Kidney epithelial cell (primary cell): Measurements from ENCODE around the gene MAP4K3. TPM values are rescaled to one million over a fixed set of nuclear protein-coding genes. Genes with fewer than 3 reads are reported as not detected.

ENCODE experiments used
- DNase-seq: peaks from one replicate; pipeline ENCODE4 v3.0.0-alpha.2; 2010; ENCODE audit warnings: low read depth
- H3K27me3 ChIP-seq: 2 replicates; pipeline ENCODE4 v1.6.0; 2011; ENCODE audit warnings: low read length; ENCODE audit not compliant: control insufficient read depth, insufficient read depth
- H3K36me3 ChIP-seq: 2 replicates; pipeline ENCODE4 v1.5.1; 2011; ENCODE audit warnings: low read length; ENCODE audit not compliant: control insufficient read depth, insufficient read depth
- H3K4me3 ChIP-seq: 2 replicates; pipeline ENCODE4 v1.5.1; 2011; ENCODE audit warnings: low read depth, mild to moderate bottlenecking, control low read depth, low read length
- total RNA-seq: library from RNA; depleted of rRNA; stranded (reverse); fragments of >200 nt; gene quantifications from 2 replicates; pipeline ENCODE4 v1.2.3, GENCODE V29; 2015
- TF ChIP-seq, protein P1 (sequence below): IDR thresholded peaks from 2 replicates; pipeline ENCODE4 v1.5.1; 2011; ENCODE audit warnings: mild to moderate bottlenecking, moderate library complexity, low read length, control low read depth, inconsistent platforms; ENCODE audit not compliant: insufficient read depth, poor library complexity, severe bottlenecking

The MAP4K3 gene
- total RNA-seq, 1 donor from 2014 or later: 25.7 TPM

GRCh38 chr2:39432701-39433100 is 4.4 kb downstream of the MAP4K3 start:
- DNase-seq: no peak
- TF ChIP-seq, protein P1, sequence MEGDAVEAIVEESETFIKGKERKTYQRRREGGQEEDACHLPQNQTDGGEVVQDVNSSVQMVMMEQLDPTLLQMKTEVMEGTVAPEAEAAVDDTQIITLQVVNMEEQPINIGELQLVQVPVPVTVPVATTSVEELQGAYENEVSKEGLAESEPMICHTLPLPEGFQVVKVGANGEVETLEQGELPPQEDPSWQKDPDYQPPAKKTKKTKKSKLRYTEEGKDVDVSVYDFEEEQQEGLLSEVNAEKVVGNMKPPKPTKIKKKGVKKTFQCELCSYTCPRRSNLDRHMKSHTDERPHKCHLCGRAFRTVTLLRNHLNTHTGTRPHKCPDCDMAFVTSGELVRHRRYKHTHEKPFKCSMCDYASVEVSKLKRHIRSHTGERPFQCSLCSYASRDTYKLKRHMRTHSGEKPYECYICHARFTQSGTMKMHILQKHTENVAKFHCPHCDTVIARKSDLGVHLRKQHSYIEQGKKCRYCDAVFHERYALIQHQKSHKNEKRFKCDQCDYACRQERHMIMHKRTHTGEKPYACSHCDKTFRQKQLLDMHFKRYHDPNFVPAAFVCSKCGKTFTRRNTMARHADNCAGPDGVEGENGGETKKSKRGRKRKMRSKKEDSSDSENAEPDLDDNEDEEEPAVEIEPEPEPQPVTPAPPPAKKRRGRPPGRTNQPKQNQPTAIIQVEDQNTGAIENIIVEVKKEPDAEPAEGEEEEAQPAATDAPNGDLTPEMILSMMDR: no peak
- H3K4me3 ChIP-seq: no peak overlapping the region

GRCh38 chr2:39431592-39432316 is 5.3 kb downstream of the MAP4K3 start:
- DNase-seq: no peak

More at GRCh38 chr2:39432701-39433100, 4.4 kb downstream of the MAP4K3 start:
- H3K36me3 ChIP-seq: no peaks in the 10 kb centered on the region
- no peaks in the 10 kb centered on the region for H3K27me3 ChIP-seq

DNA sequence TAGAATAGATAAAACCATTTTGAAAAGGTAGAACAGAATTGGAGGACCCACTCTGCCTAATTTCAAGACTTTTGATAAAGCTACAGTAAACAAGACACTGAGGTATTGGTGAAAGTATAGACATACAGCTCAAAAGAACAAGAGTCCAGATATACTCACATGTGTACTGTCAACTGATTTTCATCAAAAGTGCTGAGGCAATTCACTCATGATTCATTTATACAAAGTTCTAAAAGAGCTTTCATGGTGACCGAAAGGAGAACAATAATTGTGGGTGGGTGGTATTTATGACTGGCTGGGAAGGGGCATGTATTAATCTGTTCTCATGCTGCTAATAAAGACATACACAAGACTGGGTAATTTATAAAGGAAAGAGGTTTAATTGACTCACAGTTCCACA is 7.3 kb downstream of the MAP4K3 start:
- no peaks in the 10 kb centered on the region for H3K36me3 ChIP-seq
- H3K4me3 ChIP-seq: no peak overlapping the region
- DNase-seq: no peak
- TF ChIP-seq, protein P1: no peak
- no peaks in the 10 kb centered on the region for H3K27me3 ChIP-seq

More at GRCh38 chr2:39431592-39432316, 5.3 kb downstream of the MAP4K3 start:
- TF ChIP-seq, protein P1: no peak
- no peaks in the 10 kb centered on the region for H3K27me3 ChIP-seq
- no peaks in the 10 kb centered on the region for H3K36me3 ChIP-seq
- H3K4me3 ChIP-seq: no peak overlapping the region

DNA sequence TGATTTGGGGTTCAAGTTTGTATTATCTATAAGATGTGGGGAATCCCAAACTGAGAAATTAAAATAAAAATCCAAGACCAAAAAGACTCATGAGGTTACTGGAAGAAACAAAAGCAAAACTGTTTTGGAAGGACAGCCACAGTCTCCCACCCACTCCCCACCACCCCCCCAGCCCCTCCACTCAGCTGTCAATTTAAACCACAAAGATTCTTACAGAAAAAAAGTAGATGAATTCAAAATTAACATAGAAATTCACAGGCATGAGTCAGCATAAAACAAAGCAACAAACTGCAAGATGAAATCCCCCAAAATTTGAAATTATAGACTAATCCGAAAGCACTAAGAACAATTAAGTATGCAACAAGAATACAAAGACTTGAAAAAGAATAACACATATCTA is 12.1 kb downstream of the MAP4K3 start:
- DNase-seq: no peak
- TF ChIP-seq, protein P1: no peak
- Histone ChIP-seq H3K36me3 (no peaks in the 10 kb centered on the region), H3K27me3 (no peaks in the 10 kb centered on the region), H3K4me3 (no peak overlapping the region)

- no peaks in the 10 kb centered on the region for H3K27me3 ChIP-seq
- no peaks in the 10 kb centered on the region for H3K36me3 ChIP-seq
- no peak overlapping the region for H3K4me3 ChIP-seq
- no peak for DNase-seq
- TF ChIP-seq, protein P1: no peak
These were observed 14.4 kb downstream of the MAP4K3 start for GRCh38 chr2:39422700-39423099.

DNA sequence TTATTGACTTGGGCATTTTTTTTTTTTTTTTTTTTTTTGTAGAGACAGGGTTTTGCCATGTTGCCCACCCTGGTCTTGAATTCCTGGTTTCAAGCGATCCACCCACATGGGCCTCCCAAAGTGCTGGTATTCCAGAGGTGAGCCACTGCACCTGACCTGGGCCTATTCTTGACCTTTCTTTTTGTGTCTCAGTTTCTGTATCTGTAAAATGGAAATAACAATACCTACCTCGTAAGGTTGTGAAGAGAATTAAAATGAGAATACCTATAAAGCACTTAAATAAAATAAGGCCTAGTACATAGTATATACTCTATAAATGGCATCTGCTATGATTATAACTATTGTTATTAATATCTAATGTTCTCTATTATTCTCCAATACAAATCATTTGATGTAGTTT is 15.7 kb downstream of the MAP4K3 start:
- no peak for DNase-seq
- TF ChIP-seq, protein P1: no peak
- Histone ChIP-seq H3K27me3 (no peaks in the 10 kb centered on the region), H3K36me3 (no peaks in the 10 kb centered on the region), H3K4me3 (no peak overlapping the region)
